DMS53 treated with DMSO at 0.1 percent for 48 hours (cell line): ENCODE data around the gene ADRA2C.
"Not testable (repeated sequence)": the region's sequence is repeated elsewhere in the genome, so short reads cannot be mapped to it uniquely, and the experiment has no call there.

ENCODE experiments used
- DNase-seq: peaks from one replicate; lab custom pipeline; 2025; ENCODE audit not compliant: unreplicated experiment; lab: John Stamatoyannopoulos, UW

ADRA2C gene

DNA sequence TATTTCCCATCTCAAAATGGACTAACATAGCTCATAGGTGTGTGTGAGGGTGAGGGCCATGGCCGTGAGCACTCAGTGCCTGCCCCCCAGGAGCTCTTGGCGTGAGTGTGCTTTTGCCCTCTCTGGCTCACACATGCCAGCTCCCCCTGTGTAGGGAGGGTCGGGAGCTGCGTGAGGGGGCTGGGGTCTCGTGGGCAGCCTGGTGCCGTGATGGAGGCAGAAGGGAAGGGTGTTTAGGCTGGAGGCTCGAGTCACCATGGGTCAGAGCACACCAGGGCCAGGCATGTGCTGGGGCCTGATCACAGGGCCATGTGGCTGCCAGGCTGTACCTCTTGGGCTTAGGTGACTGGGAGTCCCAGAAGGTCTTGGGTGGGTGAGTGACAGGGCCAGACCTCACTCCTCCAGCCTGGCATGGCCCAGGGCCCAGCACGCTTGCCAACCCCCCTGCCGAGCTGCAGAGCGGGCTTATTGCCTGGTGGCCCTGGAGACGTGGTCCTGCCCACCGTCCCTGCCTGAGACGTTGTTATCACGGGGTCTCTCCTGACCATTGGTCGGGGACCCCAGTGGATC is 44.0 kb downstream of the ADRA2C start:
- no peak for DNase-seq

DNA sequence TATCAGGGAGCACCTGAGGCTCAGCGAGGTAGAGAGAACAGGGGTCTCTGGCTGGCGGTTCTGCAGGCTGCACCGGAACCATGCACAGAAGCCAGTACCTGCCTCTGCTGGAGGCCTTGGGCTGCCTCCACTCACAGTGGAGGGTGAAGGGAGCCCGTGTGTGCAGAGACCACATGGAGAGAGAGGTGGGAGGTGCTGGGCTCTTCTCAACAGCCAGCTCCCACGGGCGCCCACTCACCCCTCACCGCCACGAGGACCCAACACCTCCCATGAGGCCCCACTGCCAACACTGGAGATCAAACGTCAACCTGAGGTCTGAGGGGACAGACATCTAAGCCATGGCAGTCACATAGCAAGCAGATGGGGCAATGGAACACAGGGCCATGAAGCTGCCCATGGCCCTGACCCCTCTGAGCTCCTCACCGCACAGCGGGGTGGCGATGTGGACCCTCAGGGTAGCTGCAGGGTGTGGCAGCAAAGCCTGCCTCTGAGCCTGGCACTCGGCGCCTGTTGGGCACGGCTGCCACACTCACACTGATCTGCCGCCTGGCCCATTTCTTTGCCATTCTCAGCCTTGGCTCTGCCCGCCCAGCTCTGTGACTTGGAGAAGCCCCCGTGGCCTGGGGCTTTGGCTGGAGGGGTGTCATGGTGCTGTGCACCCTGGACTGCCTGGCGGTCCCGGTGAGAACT is 44.8 kb downstream of the ADRA2C start:
- no peak for DNase-seq

DNA sequence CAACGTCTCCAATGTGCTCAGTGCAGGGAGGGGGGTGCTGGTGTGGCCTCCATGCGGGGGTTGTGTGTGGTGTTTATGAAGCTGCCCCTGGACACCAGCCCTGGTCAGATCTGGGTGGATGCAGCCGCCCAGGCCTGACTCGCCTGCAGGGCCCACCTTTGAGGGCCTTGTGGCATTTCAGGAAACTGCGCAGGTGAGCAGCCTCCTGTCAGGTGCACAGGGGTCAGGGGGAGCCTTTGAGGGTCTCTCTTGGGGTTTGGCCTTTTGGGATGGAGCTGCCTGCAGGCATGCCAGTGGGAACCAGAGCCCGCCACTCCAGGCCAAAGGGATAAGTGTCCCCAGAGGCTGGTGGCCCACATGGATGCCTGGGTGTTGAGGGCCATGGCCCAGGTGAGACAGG is 45.4 kb downstream of the ADRA2C start:
- no peak for DNase-seq

GRCh38 chr4:3812211-3812934 is 46.2 kb downstream of the ADRA2C start:
- DNase-seq: no peak

- DNase-seq: no peak
Observed at GRCh38 chr4:3813151-3814052, 47.2 kb downstream of the ADRA2C start.

- DNase-seq: no peak
Observed at GRCh38 chr4:3814053-3814570, 47.9 kb downstream of the ADRA2C start.

DNA sequence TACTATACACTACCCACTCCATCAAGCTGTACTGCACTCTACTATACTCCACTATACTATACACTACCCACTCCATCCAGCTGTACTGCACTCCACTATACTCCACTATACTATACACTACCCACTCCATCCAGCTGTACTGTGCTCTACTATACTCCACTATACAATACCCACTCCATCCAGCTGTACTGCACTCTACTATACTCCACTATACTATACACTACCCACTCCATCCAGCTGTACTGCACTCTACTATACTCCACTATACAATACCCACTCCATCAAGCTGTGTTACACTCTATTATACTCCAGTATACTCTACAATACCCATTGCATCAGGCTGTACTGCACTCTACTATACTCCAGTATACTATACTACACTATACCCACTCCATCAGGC is 48.7 kb downstream of the ADRA2C start:
- DNase-seq: not testable (repeated sequence)

DNA sequence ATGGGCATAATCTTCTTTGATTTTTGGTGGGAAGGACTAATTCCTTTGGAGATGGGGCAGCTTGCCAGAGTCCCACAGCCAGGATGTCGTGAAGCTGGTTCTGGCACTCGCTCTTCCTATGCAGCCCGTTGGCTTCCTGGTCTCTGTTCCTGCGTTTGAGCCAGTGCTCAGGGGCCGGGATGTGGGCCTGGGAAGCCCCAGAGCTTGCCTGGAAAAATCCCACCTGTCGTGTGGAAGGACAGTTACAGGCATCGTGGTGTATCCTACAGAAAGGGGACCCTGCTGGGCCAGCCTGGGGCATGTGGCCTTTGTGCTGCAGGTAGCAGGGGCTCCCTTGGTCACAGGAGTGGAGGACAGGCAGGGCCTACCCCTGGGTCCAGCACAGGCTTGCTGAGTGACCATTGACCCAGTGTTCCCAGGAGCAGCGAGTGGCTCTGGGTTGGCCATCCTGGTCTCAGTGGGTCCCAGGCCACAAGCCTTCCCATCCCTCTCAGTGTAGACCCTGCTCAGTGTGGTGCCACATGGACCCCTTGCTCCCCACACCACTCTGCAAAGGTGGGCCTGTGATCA is 50.2 kb downstream of the ADRA2C start:
- no peak for DNase-seq

GRCh38 chr4:3816983-3817960 is 51.1 kb downstream of the ADRA2C start:
- no peak for DNase-seq
